Right kidney (tissue), 1 donor: ENCODE data around the gene CYP27B1.

Experiments used
- DNase-seq: peaks from one replicate; pipeline ENCODE4 v3.0.0-alpha.2; 2016

Gene CYP27B1

GRCh38 chr12:57750561-57751431 is 16.1 kb downstream of the CYP27B1 start:
- no peak for DNase-seq

GRCh38 chr12:57749061-57749460 is 17.8 kb downstream of the CYP27B1 start:
- no peak for DNase-seq

- no peak for DNase-seq
Measured at GRCh38 chr12:57746025-57746424, 20.9 kb downstream of the CYP27B1 start.

DNA sequence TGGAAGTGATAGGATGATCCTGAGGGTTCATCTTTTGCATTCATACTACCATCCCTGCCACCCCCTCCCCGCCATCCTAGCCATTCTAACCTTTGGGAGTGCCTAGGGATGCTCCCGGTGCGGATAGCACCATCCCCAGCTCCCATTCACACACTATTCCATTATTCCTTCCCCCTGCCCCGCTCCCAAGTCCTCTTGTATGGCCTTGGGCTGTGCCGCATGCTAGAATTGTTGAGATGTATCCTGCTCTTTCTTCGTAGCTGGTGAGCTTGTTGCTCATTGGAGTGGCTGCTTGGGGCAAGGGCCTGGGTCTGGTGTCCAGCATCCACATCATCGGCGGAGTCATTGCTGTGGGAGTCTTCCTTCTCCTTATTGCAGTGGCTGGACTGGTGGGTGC is 21.4 kb downstream of the CYP27B1 start:
- DNase-seq: no peak

GRCh38 chr12:57744777-57745484 is 21.9 kb downstream of the CYP27B1 start, which contains the start of gene TSPAN31:
Gene TSPAN31, plus strand, starts transcription at chr12:57745039. Its CDS starts 116 bp downstream, at chr12:57745155.
- peak; percentile 83 for DNase-seq

GRCh38 chr12:57744194-57744776 is 22.6 kb downstream of the CYP27B1 start:
- peak; percentile 80 for DNase-seq

GRCh38 chr12:57743769-57744168 is 23.1 kb downstream of the CYP27B1 start:
- DNase-seq: no peak

DNA sequence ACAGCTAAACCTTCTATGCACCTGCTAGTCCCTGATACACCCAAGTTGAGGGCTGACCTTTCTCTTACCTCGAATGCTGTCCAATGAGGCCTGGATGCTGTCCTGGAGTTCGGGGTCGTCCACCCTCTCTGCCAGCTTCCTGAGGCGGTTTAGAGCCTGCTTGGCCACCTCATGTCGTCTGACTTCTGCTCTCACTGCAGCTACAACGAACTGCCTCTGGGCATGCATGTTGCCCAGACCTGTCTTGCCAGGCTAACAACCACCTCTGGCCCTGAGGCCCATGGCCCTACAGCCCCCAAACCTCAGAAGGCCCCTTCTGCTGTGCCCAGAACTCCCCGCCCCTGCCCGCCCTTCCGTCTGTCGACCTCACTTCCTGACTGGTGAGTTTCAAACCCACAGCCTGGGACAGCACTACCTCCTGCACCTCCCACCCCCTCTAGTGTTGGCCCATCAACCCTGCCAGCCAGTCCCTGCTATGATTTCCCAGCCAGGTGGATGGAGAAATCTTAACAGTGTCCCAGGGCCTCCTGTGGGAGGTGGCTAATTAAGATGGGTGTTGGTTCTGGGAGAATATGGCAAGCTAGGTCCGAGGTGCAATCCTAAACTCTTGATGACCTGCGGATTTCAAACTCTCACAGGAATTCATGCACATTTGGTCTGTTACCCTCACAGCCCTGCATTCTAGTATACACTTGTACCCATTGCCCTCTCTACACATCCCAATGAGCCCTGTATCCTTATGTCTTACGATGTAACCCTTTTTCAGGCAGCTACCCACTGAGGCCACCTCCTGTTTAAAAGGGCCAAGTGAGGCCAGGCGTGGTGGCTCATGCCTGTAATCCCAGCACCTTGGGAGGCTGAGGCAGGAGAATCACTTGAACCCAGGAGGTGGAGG is 24.8 kb downstream of the CYP27B1 start:
- no peak for DNase-seq

- DNase-seq: no peak
Measured at GRCh38 chr12:57741413-57741789, 25.5 kb downstream of the CYP27B1 start.

GRCh38 chr12:57740656-57741412 is 26.0 kb downstream of the CYP27B1 start:
- no peak for DNase-seq

DNA sequence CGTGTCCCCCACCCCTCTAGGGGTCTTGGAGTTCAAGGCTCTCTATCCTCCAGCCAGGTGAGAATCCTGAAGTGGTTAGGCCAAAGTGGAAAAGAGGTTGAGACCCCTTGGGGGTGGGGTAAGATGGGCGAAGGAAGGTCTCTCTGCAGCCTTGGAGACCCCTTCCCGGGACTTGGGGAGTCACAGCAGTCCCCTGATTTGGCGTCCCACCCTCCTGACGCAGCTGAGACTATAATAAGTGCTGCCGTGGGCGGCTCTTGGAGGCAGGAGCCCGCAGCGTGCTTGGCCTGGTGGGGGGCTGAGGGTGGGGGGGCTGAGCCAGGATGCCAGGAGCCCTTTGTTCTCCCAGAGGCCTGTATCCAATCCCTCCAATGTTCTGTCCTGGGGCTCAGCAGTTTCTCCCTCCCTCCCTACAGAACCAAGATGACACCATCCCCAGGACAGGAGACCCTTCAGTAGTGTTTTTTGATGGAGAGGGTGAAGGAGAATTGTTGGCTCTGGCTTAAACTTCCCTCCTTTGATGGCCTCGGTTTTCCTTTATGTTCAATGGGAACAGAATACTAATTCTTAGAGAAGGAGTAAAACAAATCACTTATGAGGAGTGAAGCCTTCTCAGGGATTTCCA is 26.9 kb downstream of the CYP27B1 start:
- DNase-seq: no peak

GRCh38 chr12:57739387-57739786 is 27.5 kb downstream of the CYP27B1 start:
- DNase-seq: no peak

DNA sequence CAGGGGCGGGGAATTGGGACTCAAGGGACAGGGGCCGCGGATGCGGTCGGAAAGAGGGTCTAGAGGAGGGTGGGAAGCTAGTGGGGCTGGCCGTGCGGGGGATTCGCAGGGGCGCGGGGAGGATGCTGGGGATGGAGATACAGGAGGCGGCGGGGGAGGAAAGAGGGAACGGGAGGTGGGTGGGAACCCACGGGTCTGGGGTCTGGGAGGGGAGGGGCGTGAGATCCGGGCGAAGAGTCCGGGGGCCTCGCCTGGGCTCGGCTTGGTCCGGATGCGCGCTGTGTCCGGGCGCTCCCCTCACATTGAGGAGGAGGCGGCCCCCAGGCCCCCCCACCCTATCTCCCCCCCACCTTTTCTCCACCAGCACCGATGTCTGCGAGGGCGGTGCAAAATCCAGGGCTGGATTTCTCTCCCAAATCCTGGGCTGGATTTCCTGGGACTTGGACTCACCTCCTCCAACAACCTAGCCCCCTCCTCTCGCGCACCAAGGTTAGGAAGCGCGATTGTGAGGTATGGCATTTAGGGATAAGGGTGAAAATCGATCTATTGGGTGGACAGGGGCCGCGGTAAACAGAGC is 28.1 kb downstream of the CYP27B1 start, which contains the start of gene AGAP2:
Gene AGAP2 (minus strand): TSS at position 82 of the 577 bp plus-strand sequence. CDS start 496 bp downstream, outside the sequence.
- no peak for DNase-seq

- peak; percentile 61 for DNase-seq
Measured at GRCh38 chr12:57737467-57738460, 29.1 kb downstream of the CYP27B1 start.

DNA sequence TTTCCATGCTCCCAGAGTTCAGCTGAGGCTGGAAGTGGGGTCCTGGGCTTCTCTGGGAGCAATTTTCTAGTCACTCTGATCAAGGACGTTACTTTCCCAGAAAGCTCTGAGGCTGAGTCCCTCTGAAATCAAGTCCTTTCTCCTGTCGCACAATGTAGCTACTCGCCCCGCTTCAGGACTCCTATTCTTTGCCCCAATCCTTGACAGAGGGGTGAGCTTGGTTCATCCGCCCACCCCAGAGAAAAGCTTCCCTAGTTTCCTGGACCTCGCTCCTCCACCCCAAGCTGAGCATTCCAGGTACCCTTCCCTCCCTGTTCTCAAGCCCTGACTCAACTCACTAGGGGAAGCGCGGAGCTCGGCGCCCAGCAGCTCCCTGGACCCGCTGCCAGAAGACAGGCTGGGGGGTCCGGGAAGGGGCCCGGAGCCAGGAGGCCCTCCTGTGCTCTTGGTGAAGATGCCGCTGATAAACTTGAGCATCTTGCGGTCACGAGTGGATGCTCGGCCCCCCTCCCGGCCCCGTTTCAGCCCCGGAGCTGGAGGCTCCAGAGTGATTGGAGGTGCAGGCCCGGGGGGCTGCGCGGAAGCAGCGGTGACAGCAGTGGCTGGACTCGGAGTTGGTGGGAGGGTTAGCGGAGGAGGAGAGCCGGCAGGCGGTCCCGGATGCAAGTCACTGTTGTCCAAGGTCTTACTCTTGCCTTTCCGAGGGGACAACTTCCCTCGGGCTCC is 30.0 kb downstream of the CYP27B1 start:
- peak; percentile 36 for DNase-seq

GRCh38 chr12:57735952-57736740 is 30.7 kb downstream of the CYP27B1 start:
- DNase-seq: peak; percentile 52

DNA sequence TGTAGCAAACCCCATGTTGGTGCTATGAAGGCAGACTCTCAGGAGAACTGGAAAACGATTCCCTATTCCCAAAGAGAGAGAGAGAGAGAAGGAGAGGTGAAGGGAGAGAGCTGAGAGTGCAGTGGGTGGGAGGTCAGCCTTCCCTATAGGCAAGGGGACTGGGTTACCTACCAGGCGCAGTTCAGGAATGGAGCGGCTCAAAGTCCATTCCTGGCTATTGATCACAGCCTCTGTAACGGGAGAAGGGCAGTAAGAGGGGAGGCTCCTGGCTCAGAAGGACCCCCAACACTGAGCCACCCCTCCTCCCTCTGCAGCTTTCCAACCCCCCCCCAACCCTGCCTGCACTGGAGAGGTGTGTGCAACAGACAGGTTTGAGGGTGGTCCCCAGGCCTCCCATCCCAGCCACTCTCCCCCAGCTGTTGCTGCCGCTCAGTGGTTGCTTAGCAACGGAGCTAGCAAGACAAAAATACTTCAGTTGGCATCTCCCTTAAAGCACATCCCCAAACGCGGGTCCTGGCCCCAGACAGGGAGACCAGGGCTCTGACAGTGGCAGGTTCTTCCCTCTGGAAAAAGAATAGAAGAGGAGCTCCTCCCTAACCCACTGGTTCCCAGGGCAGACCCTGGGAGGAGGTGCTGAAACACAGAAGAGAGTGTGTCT is 31.6 kb downstream of the CYP27B1 start:
- no peak for DNase-seq
